Body of pancreas (tissue), 2 donors: ENCODE results near the gene NEK3. TPM values are rescaled to one million over a fixed set of nuclear protein-coding genes. Genes with fewer than 3 reads are reported as not detected.

ENCODE experiments used
- total RNA-seq, 2 donors: library from RNA; depleted of rRNA; stranded (reverse); fragments of >200 nt; gene quantifications; one replicate each; pipeline ENCODE4 v1.1.0, GENCODE V29; 2016

Gene NEK3
- total RNA-seq, 2 donors from 2014 or later: 19.7 to 25.4 TPM

Other genes with a start within 250 kb of the NEK3 start
- gene ATP7B, start 148.1 kb downstream of the NEK3 start, total RNA-seq: 1 to 10 TPM; 5.7 to 6.9 TPM
- gene ALG11, start 147.2 kb downstream of the NEK3 start, total RNA-seq: 10 to 100 TPM in 1 of 2 donors, 1 to 10 TPM in 1; 9.2 to 16.1 TPM
- 1 to 10 TPM; 9.6 to 9.9 TPM for gene UTP14C, start 134.9 kb downstream of the NEK3 start, total RNA-seq
- gene NEK5, start 30.5 kb downstream of the NEK3 start, total RNA-seq: under 1 TPM; 0.33 to 0.78 TPM
- gene THSD1, start 246.6 kb upstream of the NEK3 start, total RNA-seq: 1 to 10 TPM; 1.3 TPM